SW 1271 (cell line): ENCODE data around the gene DUOX1.

Source experiments
- DNase-seq, 2 experiments: peaks; one replicate each; lab custom pipeline; 2025; lab: John Stamatoyannopoulos, UW

Gene DUOX1

GRCh38 chr15:45143946-45144345, 14.2 kb downstream of the DUOX1 start:
- DNase-seq, result no peak

GRCh38 chr15:45144775-45145174, 15.0 kb downstream of the DUOX1 start:
- no peak for DNase-seq

- DNase-seq, result no peak
These were observed 16.6 kb downstream of the DUOX1 start for GRCh38 chr15:45146405-45146804.

GRCh38 chr15:45147606-45148005, 17.8 kb downstream of the DUOX1 start:
- no peak for DNase-seq

GRCh38 chr15:45148076-45149059, 18.6 kb downstream of the DUOX1 start:
- DNase-seq, result no peak

- DNase-seq, result no peak
These were observed 19.3 kb downstream of the DUOX1 start for GRCh38 chr15:45149060-45149459.

- DNase-seq, result no peak
These were observed 20.7 kb downstream of the DUOX1 start for GRCh38 chr15:45150481-45150880.

GRCh38 chr15:45150997-45151396, 21.2 kb downstream of the DUOX1 start:
- no peak for DNase-seq

GRCh38 chr15:45151998-45152828, 22.4 kb downstream of the DUOX1 start:
- DNase-seq, result no peak

GRCh38 chr15:45155739-45156138, 25.9 kb downstream of the DUOX1 start:
- no peak for DNase-seq

- no peak for DNase-seq
These were observed 27.1 kb downstream of the DUOX1 start for GRCh38 chr15:45156744-45157455.

- DNase-seq, result no peak
These were observed 28.2 kb downstream of the DUOX1 start for GRCh38 chr15:45157974-45158373.

GRCh38 chr15:45161666-45162065, 31.9 kb downstream of the DUOX1 start:
- no peak for DNase-seq

- peak in 1 of 2 experiments; percentile 65 for DNase-seq
These were observed 33.1 kb downstream of the DUOX1 start for GRCh38 chr15:45162771-45163507.

GRCh38 chr15:45163508-45163856, 33.7 kb downstream of the DUOX1 start:
- no peak for DNase-seq

GRCh38 chr15:45164914-45165313, 35.1 kb downstream of the DUOX1 start:
- no peak for DNase-seq

GRCh38 chr15:45165536-45165935, 35.7 kb downstream of the DUOX1 start:
- no peak for DNase-seq

GRCh38 chr15:45166834-45167630, 37.2 kb downstream of the DUOX1 start:
- peak; percentile 32 to 75 for DNase-seq

GRCh38 chr15:45167631-45168205, 37.9 kb downstream of the DUOX1 start:
- DNase-seq, result no peak

GRCh38 chr15:45168286-45168685, 38.5 kb downstream of the DUOX1 start:
- DNase-seq, result no peak
